SK-N-SH (cell line): Measurements from ENCODE around the gene DHRSX. TPM values are rescaled to one million over a fixed set of nuclear protein-coding genes. Genes with fewer than 3 reads are reported as not detected.

Experiments
- CTCF ChIA-PET: fragments of 300-600, 350-600 bp; formaldehyde crosslinking; extraction: SDS; loops from one replicate; lab custom pipeline; 2021; lab: Yijun Ruan, JAX
- POLR2A ChIA-PET: fragments of 350-600 bp; sonication (Branson Sonifier 250); formaldehyde crosslinking; extraction: SDS; loops from one replicate; lab custom pipeline; 2020; ENCODE audit warnings: antibody characterized with exemption, inconsistent platforms; lab: Yijun Ruan, JAX
- DNase-seq: peaks from one replicate; pipeline ENCODE4 v3.0.0; 2012
- H2AFZ ChIP-seq: fragments of 200-600 bp; sonication (generic); 2 replicates; pipeline ENCODE4 v1.8.1; 2016; ENCODE audit warnings: antibody characterized with exemption, mild to moderate bottlenecking, low read depth
- H3F3A ChIP-seq: fragments of 200-600 bp; sonication (generic); replicated peaks from 2 replicates; pipeline ENCODE3; 2016; ENCODE audit warnings: antibody characterized with exemption, mild to moderate bottlenecking; ENCODE audit not compliant: insufficient read depth
- H3K27ac ChIP-seq, 2 experiments: fragments of 200-500 bp in 1 of 2; fragments of 200-600 bp in 1 of 2; sonication (Bioruptor generic) in 1 of 2; sonication (generic), shearing (Covaris generic) in 1 of 2; 2 replicates each; pipeline versions ENCODE4 v1.5.1 to v1.6.1; 2014 to 2016; ENCODE audit warnings: low read depth in 2 of 2, inconsistent platforms in 1 of 2, low read length in 1 of 2, mild to moderate bottlenecking in 1 of 2, mixed read lengths in 1 of 2
- H3K27me3 ChIP-seq: fragments of 200-600 bp; sonication (generic), shearing (Covaris generic); 2 replicates; pipeline ENCODE4 v1.6.1; 2016; ENCODE audit warnings: mixed run types; ENCODE audit not compliant: insufficient read depth
- H3K36me3 ChIP-seq, 2 experiments: fragments of 200-500 bp in 1 of 2; fragments of 200-600 bp in 1 of 2; sonication (Bioruptor generic) in 1 of 2; sonication (generic) in 1 of 2; replicated peaks in 1 of 2; 2 replicates each; pipeline versions ENCODE3 to v1.5.1; 2014 to 2016; ENCODE audit warnings: low read length in 1 of 2, mild to moderate bottlenecking in 1 of 2; ENCODE audit not compliant: insufficient read depth in 2 of 2, control insufficient read depth in 1 of 2
- H3K4me1 ChIP-seq, 2 experiments: fragments of 200-500 bp in 1 of 2; fragments of 200-600 bp in 1 of 2; sonication (Bioruptor generic) in 1 of 2; sonication (generic), shearing (Covaris generic) in 1 of 2; 2 replicates each; pipeline versions ENCODE4 v1.5.1 to v1.6.1; 2014 to 2016; ENCODE audit warnings: low read depth in 1 of 2, low read length in 1 of 2, mixed run types in 1 of 2; ENCODE audit not compliant: insufficient read depth in 2 of 2, control insufficient read depth in 1 of 2
- H3K4me2 ChIP-seq: fragments of 200-600 bp; sonication (generic), shearing (Covaris generic); 2 replicates; pipeline ENCODE4 v1.6.1; 2017; ENCODE audit warnings: mixed run types
- H3K4me3 ChIP-seq, 2 experiments: fragments of 200-500 bp in 1 of 2; fragments of 200-600 bp in 1 of 2; sonication (Bioruptor generic) in 1 of 2; sonication (generic), shearing (Covaris generic) in 1 of 2; 2 replicates each; pipeline versions ENCODE4 v1.5.1 to v1.8.1; 2014 to 2016; ENCODE audit warnings: low read depth in 2 of 2, inconsistent platforms in 1 of 2, low read length in 1 of 2, mild to moderate bottlenecking in 1 of 2, mixed read lengths in 1 of 2, moderate library complexity in 1 of 2
- H3K79me2 ChIP-seq: fragments of 200-600 bp; sonication (generic); 2 replicates; pipeline ENCODE4 v1.8.1; 2017; ENCODE audit warnings: mild to moderate bottlenecking; ENCODE audit not compliant: insufficient read depth
- H3K9ac ChIP-seq: fragments of 200-600 bp; sonication (generic); 2 replicates; pipeline ENCODE4 v1.6.1; 2017; ENCODE audit warnings: mixed run types
- H3K9me2 ChIP-seq: fragments of 200-600 bp; sonication (generic); 2 replicates; pipeline ENCODE4 v1.6.1; 2017; ENCODE audit warnings: mixed run types
- H3K9me3 ChIP-seq: fragments of 200-600 bp; sonication (generic); 2 replicates; pipeline ENCODE4 v1.6.1; 2017; ENCODE audit warnings: mixed run types, mild to moderate bottlenecking, moderate library complexity
- H4K20me1 ChIP-seq: fragments of 200-600 bp; sonication (generic); 2 replicates; pipeline ENCODE4 v1.6.1; 2017; ENCODE audit warnings: mild to moderate bottlenecking, mixed run types; ENCODE audit not compliant: insufficient read depth
- EZH2phosphoT487 ChIP-seq: fragments of 200-600 bp; sonication (generic); IDR thresholded peaks from 2 replicates; pipeline ENCODE4 v1.6.1; 2017; ENCODE audit warnings: low read depth, mixed run types, mild to moderate bottlenecking, antibody characterized with exemption, moderate library complexity, borderline replicate concordance
- FOSL2 ChIP-seq: IDR thresholded peaks from 2 replicates; pipeline ENCODE4 v1.4.0; 2012; ENCODE audit warnings: low read depth, mild to moderate bottlenecking, moderate library complexity, borderline replicate concordance
- FOXJ3 ChIP-seq: sonication (generic); formaldehyde crosslinking; IDR thresholded peaks from 2 replicates; pipeline ENCODE4 v1.5.1; 2020; ENCODE audit warnings: mild to moderate bottlenecking, missing genetic modification reagents
- FOXM1 ChIP-seq: IDR thresholded peaks from 2 replicates; pipeline ENCODE4 v1.4.0; 2012; ENCODE audit warnings: low read depth, mild to moderate bottlenecking
- GABPA ChIP-seq: IDR thresholded peaks from 2 replicates; pipeline ENCODE4 v1.4.0; 2012; ENCODE audit warnings: low read depth, mild to moderate bottlenecking
- GATA2 ChIP-seq: sonication (generic); formaldehyde crosslinking; IDR thresholded peaks from 2 replicates; pipeline ENCODE4 v1.5.0; 2020; ENCODE audit warnings: mild to moderate bottlenecking, missing genetic modification reagents
- IRF3 ChIP-seq: fragments of 150-350 bp; IDR thresholded peaks from 2 replicates; pipeline ENCODE4 v1.6.1; 2016; ENCODE audit warnings: mild to moderate bottlenecking, low read depth, low read length
- JUND ChIP-seq: IDR thresholded peaks from 2 replicates; pipeline ENCODE4 v1.4.0; 2012
- MAX ChIP-seq: IDR thresholded peaks from 2 replicates; pipeline ENCODE4 v1.4.0; 2012; ENCODE audit warnings: low read depth
- NFIC ChIP-seq: IDR thresholded peaks from 2 replicates; pipeline ENCODE4 v1.4.0; 2012; ENCODE audit warnings: borderline replicate concordance
- POLR2AphosphoS5 ChIP-seq: IDR thresholded peaks from 2 replicates; pipeline ENCODE4 v1.6.1; 2012; ENCODE audit warnings: low read depth, low read length
- REST ChIP-seq: IDR thresholded peaks from 2 replicates; pipeline ENCODE4 v1.6.1; 2012; ENCODE audit warnings: mild to moderate bottlenecking, low read depth, low read length, moderate library complexity
- RXRA ChIP-seq: IDR thresholded peaks from 2 replicates; pipeline ENCODE4 v1.4.0; 2012; ENCODE audit warnings: low read depth, mild to moderate bottlenecking, borderline replicate concordance
- USF1 ChIP-seq: IDR thresholded peaks from 2 replicates; pipeline ENCODE4 v1.4.0; 2012; ENCODE audit warnings: low read depth, borderline replicate concordance
- ZBTB33 ChIP-seq: IDR thresholded peaks from 2 replicates; pipeline ENCODE4 v1.4.0; 2012; ENCODE audit warnings: low read depth, borderline replicate concordance
- WGBS: methylation state at CpG from one replicate; pipeline ENCODE4 v1.1.6; 2017; ENCODE audit warnings: low lambda C conversion rate; 5-methylcytosine and 5-hydroxymethylcytosine counted together
- polyA plus RNA-seq, 3 experiments: library from polyadenylated mRNA; depleted of rRNA; stranded (reverse); fragments of >200 nt; gene quantifications; 2 replicates each; pipeline ENCODE4 v1.2.3, GENCODE V29; 2012

DHRSX gene
- polyA plus RNA-seq, 1 of the 3 experiments (the other 2 are of a cell fraction), result 34.3 TPM

GRCh38 chrX:2299871-2300270 is 200.9 kb downstream of the DHRSX start:
- H3K4me2 ChIP-seq, result no peak overlapping the region

More at GRCh38 chrX:2299871-2300270, 200.9 kb downstream of the DHRSX start:
- no peak for DNase-seq
- no peak overlapping the region for H3K4me3 ChIP-seq
- no peaks in the 10 kb centered on the region for H3F3A ChIP-seq
- TF ChIP-seq GABPA, result no peak
- TF ChIP-seq FOXJ3 (CRISPR knock-in tag), result no peak
- no peak for TF ChIP-seq POLR2AphosphoS5
- TF ChIP-seq JUND, result no peak
- no peak for TF ChIP-seq RXRA
- no peak for TF ChIP-seq IRF3
- no peak for TF ChIP-seq USF1
- TF ChIP-seq MAX, result no peak
- no peak for TF ChIP-seq ZBTB33
- TF ChIP-seq NFIC, result no peak
- no peak for TF ChIP-seq REST
- no peak for TF ChIP-seq FOSL2
- TF ChIP-seq GATA2 (CRISPR knock-in tag), result no peak
- no peak for TF ChIP-seq EZH2phosphoT487
- TF ChIP-seq FOXM1, result no peak
- H3K9ac ChIP-seq, result no peak overlapping the region
- H3K36me3 ChIP-seq, result no peaks in the 10 kb centered on the region
- H3K4me1 ChIP-seq, result no peaks in the 10 kb centered on the region
- H4K20me1 ChIP-seq, result no peaks in the 10 kb centered on the region
- H3K27me3 ChIP-seq, result no peaks in the 10 kb centered on the region
- H3K9me2 ChIP-seq, result no peaks in the 10 kb centered on the region
- no peaks in the 10 kb centered on the region for H3K79me2 ChIP-seq
- ChIA-PET CTCF (no interaction called here), POLR2A (no interaction called here)
- no peaks in the 10 kb centered on the region for H3K9me3 ChIP-seq
- H2AFZ ChIP-seq, result no peak overlapping the region
- WGBS, result 82% methylated on average over 4 of the region's 4 CpGs
- H3K27ac ChIP-seq, result no peak overlapping the region
